ENCODE data around the gene PHF21B. TPM values are rescaled to one million over a fixed set of nuclear protein-coding genes. Genes with fewer than 3 reads are reported as not detected.
A peak's percentile ranks its signal among the peaks of the same experiment; 100 is the strongest.

Gene PHF21B
- total RNA-seq, 2 experiments from 2014 or later, result 0.68 TPM; not detected in 1

DNA sequence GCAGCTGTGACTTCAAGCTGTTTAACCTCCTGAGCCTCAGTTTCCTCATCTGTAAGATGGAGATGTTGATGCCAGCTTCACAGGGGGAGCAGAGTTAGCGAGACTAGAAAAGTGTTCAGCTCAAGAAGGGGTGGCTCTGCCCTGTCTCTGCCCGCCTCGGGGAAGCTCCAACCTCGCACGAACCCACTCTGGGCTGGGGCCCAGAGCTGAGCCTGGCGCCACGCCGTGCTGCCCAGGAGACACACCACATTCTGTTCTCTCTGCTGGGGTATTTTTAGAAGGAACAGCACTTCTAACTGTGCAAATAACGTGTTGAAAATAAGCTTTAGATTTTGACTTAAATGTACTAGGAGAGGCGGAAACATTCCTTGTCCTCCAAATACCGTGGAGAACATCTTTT is 74.1 kb downstream of the PHF21B start:
- H3K36me3 Mint-ChIP-seq (ENCODE audit: low read depth), result no peaks in the 10 kb centered on the region
- ATAC-seq (no peak), DNase-seq (no peak)
- CTCF ChIA-PET, result no interaction called here
- POLR2A ChIA-PET, result no interaction called here
- H3K27ac Mint-ChIP-seq, result no peak overlapping the region
- H3K4me1 Mint-ChIP-seq (ENCODE audit: low read depth), result no peaks in the 10 kb centered on the region
- H3K4me3 Mint-ChIP-seq, result no peak overlapping the region
- H3K27me3 Mint-ChIP-seq (ENCODE audit: low read depth), result no peaks in the 10 kb centered on the region
- H3K9me3 Mint-ChIP-seq (ENCODE audit: insufficient read depth), result no peaks in the 10 kb centered on the region

DNA sequence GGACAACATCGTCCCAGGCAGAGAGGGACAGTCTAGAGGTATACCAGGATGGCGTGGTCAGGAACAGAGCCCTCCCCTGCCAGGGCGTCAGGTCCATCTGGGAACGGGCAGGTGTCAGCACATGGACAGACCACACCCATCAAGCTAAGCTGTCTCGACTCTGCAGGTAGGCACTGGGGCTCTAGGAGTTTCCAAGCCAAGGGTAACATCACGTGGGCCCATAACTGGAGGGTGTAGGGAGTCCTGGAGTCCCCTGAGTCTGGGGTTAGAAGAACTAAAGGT is 75.4 kb downstream of the PHF21B start:
- CTCF ChIA-PET, result no interaction called here

DNA sequence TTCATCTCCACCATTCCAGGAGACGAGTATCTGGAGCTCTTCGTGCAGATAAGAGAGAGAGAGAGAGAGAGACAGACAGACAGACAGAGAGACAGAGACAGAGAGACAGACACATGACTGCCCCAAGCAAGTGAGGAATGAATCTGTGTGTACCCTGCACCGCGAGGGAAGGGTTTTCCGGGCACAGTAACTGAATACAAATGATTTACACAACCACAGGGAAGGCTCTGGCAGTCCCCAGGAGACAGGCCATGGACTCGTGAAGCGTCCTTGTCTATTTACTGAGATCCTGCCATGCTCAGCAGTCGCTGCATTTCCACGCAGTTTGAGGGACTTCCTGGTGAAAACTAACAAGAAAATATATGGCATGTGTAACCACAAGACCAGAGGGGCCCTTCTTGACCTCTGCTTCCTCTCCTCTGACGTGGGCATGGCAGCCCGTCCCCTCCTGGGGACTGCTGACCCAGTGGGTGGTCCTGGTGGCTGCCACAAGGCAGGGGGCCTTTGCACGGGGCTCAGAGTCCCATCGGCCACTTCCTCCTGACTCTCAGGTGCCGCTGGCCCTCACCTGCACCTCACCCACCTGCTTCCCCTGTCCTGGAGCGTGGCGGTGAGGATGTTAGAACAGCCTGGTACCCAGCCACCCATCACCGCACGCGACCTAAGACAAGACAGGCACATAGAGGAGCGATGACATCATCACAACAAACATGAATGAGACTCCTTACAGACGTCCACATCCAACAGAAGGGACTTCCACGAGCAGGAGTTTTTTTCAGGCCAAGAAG is 75.9 kb downstream of the PHF21B start:
- no peaks in the 10 kb centered on the region for H3K36me3 Mint-ChIP-seq (ENCODE audit: low read depth)

More for the DNA sequence above, 75.4 kb downstream of the PHF21B start:
- Mint-ChIP-seq H3K9me3 (ENCODE audit: insufficient read depth) (no peaks in the 10 kb centered on the region), H3K4me1 (ENCODE audit: low read depth) (no peaks in the 10 kb centered on the region), H3K27me3 (ENCODE audit: low read depth) (no peaks in the 10 kb centered on the region), H3K27ac (no peak overlapping the region), H3K4me3 (no peak overlapping the region), H3K36me3 (ENCODE audit: low read depth) (no peaks in the 10 kb centered on the region)
- no peak for DNase-seq
- ATAC-seq, result no peak
- POLR2A ChIA-PET, result no interaction called here

DNA sequence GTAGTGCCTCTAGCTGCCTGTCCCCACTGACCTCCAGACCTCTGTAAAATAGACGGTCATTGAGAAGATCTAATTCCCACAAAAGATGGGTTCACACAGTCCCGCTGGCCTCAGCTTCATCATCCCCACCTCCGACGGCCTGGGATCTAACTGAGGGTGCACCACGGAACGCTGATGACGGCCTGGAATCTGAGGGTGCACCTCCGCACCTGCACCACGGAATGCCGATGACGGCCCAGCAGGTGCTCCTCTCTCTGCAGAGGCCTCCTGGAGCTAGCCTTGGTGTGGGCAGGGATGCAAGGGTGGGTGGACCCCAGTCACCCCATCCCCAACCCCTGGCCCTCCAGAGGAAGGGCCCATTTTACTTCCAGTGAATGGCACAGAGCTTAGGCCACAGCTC is 77.3 kb downstream of the PHF21B start:
- Mint-ChIP-seq H3K4me1 (ENCODE audit: low read depth) (no peaks in the 10 kb centered on the region), H3K4me3 (no peak overlapping the region), H3K36me3 (ENCODE audit: low read depth) (no peaks in the 10 kb centered on the region), H3K27ac (no peak overlapping the region), H3K9me3 (ENCODE audit: insufficient read depth) (no peaks in the 10 kb centered on the region), H3K27me3 (ENCODE audit: low read depth) (no peaks in the 10 kb centered on the region)
- ChIA-PET POLR2A (no interaction called here), CTCF (no interaction called here)
- no peak for DNase-seq
- ATAC-seq, result no peak

More for the DNA sequence above, 75.9 kb downstream of the PHF21B start:
- no peak for ATAC-seq
- Mint-ChIP-seq H3K27ac (peak overlapping the region; percentile 0), H3K9me3 (ENCODE audit: insufficient read depth) (no peaks in the 10 kb centered on the region), H3K4me3 (no peak overlapping the region), H3K27me3 (ENCODE audit: low read depth) (no peaks in the 10 kb centered on the region), H3K4me1 (ENCODE audit: low read depth) (no peaks in the 10 kb centered on the region)
- CTCF ChIA-PET, result no interaction called here
- DNase-seq, result no peak
- POLR2A ChIA-PET, result no interaction called here

DNA sequence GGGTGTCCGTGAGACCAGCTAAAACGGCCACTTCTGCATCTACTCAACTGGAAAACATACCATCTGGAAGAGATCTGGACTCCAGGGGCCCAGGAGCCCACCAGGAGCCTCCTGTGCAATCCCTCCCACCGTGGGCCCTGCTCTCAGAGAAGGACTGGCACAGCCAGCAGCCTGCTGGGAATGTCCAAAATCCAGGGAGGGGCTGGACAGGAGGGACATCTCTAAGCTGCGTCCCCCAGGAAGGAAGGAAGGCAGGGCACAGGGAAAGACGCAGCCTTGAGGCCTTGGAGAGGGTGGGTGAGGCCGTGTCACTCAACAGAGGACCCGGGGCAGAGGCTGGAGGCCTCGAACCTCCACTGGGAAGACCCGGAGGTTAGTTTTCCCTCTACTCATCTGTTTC is 78.0 kb downstream of the PHF21B start:
- no peak overlapping the region for H3K4me3 Mint-ChIP-seq
- H3K9me3 Mint-ChIP-seq (ENCODE audit: insufficient read depth), result no peaks in the 10 kb centered on the region
- CTCF ChIA-PET, result no interaction called here
- no peaks in the 10 kb centered on the region for H3K36me3 Mint-ChIP-seq (ENCODE audit: low read depth)
- ATAC-seq (no peak), DNase-seq (no peak)
- no peaks in the 10 kb centered on the region for H3K27me3 Mint-ChIP-seq (ENCODE audit: low read depth)
- POLR2A ChIA-PET, result no interaction called here
- H3K4me1 Mint-ChIP-seq (ENCODE audit: low read depth), result no peaks in the 10 kb centered on the region
- no peak overlapping the region for H3K27ac Mint-ChIP-seq

DNA sequence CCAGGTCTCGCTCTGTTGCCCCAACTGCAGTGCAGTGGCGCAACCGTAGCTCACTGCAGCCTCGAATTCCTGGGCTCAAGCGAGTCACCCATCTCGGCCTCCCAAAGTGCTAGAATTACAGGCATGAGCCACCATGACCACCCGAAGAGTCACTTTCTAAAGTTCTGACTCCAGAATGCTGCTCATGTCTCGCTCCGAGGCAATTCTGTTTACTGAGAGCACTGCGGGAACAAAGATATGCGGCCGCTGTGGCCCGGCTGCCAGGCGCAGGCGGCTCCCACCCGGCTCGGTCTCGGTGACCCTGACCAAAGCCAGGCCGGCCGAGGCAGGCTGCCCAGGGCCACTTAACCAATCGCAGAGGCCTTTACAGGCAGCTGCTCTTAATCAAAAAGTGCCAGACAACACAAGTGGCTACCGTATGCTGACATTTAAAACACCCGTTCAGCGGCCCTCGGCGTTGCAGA is 78.7 kb downstream of the PHF21B start:
- no peak overlapping the region for H3K27ac Mint-ChIP-seq
- H3K36me3 Mint-ChIP-seq (ENCODE audit: low read depth), result no peaks in the 10 kb centered on the region
- ATAC-seq (no peak), DNase-seq (no peak)
- no peaks in the 10 kb centered on the region for H3K9me3 Mint-ChIP-seq (ENCODE audit: insufficient read depth)
- no peak overlapping the region for H3K4me3 Mint-ChIP-seq
- no peaks in the 10 kb centered on the region for H3K4me1 Mint-ChIP-seq (ENCODE audit: low read depth)
- ChIA-PET POLR2A (no interaction called here), CTCF (no interaction called here)
- no peaks in the 10 kb centered on the region for H3K27me3 Mint-ChIP-seq (ENCODE audit: low read depth)

DNA sequence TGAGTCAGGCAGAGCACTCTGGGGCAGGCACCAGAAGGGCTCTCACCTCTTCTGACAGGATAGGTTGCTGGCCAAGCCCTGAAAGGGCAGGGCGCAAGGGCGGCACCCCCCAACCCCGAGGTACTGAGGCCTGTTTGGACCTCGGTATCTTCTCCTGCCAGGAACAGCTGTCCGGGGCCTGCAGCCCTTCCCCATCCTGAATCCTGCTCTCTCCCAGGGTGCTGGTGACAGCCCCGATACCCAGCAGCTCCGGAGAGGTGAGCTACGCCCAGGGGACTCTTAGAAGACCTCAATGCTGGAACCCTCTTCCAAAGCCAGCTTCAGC is 79.1 kb downstream of the PHF21B start:
- no peak overlapping the region for H3K27ac Mint-ChIP-seq
- no peaks in the 10 kb centered on the region for H3K36me3 Mint-ChIP-seq (ENCODE audit: low read depth)
- no peaks in the 10 kb centered on the region for H3K27me3 Mint-ChIP-seq (ENCODE audit: low read depth)
- no peaks in the 10 kb centered on the region for H3K9me3 Mint-ChIP-seq (ENCODE audit: insufficient read depth)
- no peak overlapping the region for H3K4me3 Mint-ChIP-seq
- DNase-seq (no peak), ATAC-seq (no peak)
- H3K4me1 Mint-ChIP-seq (ENCODE audit: low read depth), result no peaks in the 10 kb centered on the region
- ChIA-PET POLR2A (no interaction called here), CTCF (no interaction called here)

DNA sequence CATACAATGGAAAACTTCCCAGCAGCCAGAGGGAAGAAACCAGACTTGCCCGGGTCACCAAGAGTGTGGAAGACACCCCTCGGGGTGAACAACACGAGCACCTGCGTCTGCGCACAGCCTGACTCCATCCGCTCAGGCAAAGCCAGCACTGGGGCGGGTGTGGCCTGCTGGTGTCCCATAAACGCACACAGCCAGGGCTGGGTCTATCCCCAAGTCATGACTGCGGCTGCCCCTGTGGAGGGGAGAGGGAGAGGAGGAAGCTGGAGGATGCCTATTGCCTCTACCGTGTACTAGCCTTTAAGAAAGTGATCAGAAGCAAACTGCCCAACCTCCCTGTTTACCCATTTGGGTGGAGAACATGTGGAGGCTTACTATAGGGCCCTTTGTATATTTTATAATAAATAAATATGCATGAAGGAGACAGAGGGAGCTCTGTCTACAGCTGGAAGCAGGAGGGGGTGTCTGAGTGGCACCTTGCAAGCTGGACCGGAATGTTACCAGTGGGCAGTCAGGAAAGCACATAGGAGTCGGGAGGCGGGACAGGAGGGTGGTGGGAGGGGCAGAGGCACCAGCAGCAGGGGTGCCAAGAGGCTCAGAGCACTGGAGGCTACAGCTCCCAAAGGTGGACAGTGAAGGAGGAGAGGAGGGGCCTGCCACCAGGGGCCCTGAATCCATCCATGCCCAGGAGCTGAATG is 79.6 kb downstream of the PHF21B start:
- H3K9me3 Mint-ChIP-seq (ENCODE audit: insufficient read depth), result no peaks in the 10 kb centered on the region
- no peaks in the 10 kb centered on the region for H3K4me1 Mint-ChIP-seq (ENCODE audit: low read depth)
- POLR2A ChIA-PET, result no interaction called here
- DNase-seq (no peak), ATAC-seq (no peak)
- no peaks in the 10 kb centered on the region for H3K27me3 Mint-ChIP-seq (ENCODE audit: low read depth)
- no peak overlapping the region for H3K27ac Mint-ChIP-seq
- CTCF ChIA-PET, result no interaction called here
- H3K4me3 Mint-ChIP-seq, result no peak overlapping the region
- no peaks in the 10 kb centered on the region for H3K36me3 Mint-ChIP-seq (ENCODE audit: low read depth)

DNA sequence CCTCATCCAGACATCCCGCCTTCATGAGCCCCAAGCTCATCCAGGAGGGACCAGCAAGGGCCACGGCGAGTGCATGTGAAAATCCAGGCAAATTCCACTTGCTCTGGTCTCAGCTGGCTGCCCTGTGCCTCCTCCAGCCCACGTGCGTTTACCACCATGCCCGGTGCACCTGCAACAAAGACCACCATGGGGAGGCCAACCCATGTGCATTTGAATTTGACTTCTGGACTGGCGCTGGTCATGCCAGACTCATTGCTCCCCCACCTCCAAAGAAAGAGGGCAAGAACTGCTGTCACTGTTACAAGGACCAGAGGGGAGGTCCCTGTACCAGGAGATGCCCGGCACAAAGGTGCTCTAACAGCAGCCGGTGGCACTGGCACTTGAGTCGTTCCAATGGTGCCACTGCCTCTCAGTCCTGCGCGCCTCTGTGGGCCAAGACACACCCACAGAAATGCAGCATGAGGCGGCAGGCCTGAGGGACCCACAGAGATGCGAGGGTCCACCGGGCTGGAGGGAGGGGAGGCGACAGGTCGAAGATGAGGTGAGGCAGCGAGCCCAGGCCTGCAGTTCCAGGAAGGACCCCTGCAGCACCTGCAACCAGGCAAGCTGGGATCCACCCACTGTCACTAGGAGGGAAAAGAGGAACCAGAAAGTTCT is 80.3 kb downstream of the PHF21B start:
- CTCF ChIA-PET, result no interaction called here
- H3K36me3 Mint-ChIP-seq (ENCODE audit: low read depth), result no peaks in the 10 kb centered on the region
- H3K27ac Mint-ChIP-seq, result no peak overlapping the region
- no peak overlapping the region for H3K4me3 Mint-ChIP-seq
- POLR2A ChIA-PET, result no interaction called here
- DNase-seq (no peak), ATAC-seq (no peak)
- H3K27me3 Mint-ChIP-seq (ENCODE audit: low read depth), result no peaks in the 10 kb centered on the region
- no peaks in the 10 kb centered on the region for H3K9me3 Mint-ChIP-seq (ENCODE audit: insufficient read depth)
- H3K4me1 Mint-ChIP-seq (ENCODE audit: low read depth), result no peaks in the 10 kb centered on the region

DNA sequence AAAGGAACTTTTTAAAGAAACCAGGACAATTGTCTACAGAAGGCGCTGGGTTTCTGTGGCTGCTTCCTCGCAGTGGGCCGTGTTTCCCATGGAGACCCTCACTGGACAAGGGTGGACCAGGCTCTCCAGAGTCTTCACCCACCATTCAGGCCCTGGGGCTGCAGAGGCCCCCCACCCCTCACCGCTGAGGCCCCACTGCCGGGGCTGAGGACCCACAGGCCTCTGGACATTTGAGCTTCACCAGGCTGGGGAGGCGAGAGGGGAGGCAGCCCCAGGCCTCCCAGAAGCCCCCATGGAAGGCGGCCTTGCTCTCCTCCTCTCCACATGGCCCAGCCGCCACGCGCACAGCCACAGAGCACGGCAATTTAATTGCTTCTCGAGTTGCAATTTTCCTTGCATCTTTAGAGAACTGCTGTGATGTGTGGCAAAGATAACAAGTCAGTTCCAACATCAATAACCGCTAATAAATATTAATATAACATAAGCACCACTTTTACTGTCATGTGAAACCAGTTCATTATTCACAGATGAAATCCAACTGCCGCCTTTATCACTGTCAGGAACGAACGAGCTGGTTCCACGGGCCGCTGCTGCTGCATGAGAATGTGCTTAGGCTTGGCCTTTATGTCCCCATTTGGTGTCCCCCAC is 81.0 kb downstream of the PHF21B start:
- Mint-ChIP-seq H3K27me3 (ENCODE audit: low read depth) (no peaks in the 10 kb centered on the region), H3K4me1 (ENCODE audit: low read depth) (no peaks in the 10 kb centered on the region), H3K27ac (no peak overlapping the region), H3K4me3 (no peak overlapping the region), H3K9me3 (ENCODE audit: insufficient read depth) (no peaks in the 10 kb centered on the region), H3K36me3 (ENCODE audit: low read depth) (no peaks in the 10 kb centered on the region)
- no peak for ATAC-seq
- POLR2A ChIA-PET, result no interaction called here
- CTCF ChIA-PET, result no interaction called here
- DNase-seq, result no peak

DNA sequence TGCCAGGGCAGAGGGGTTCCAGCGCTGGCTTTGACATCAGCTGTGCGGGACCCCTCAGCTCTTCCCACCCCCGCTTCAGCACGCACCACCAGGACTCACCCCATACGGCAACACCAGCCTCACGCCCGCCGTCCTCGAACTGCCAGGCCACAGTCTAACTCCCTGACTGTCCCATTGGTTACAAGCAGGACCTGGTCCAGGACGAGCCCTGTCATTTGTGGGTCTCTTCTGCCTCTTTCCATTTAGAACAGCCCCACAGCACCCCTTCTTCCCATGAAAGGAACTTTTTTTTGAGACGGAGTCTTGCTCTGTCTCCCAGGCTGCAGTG is 81.7 kb downstream of the PHF21B start:
- H3K27ac Mint-ChIP-seq, result no peak overlapping the region
- DNase-seq, result no peak
- no peaks in the 10 kb centered on the region for H3K27me3 Mint-ChIP-seq (ENCODE audit: low read depth)
- no peaks in the 10 kb centered on the region for H3K4me1 Mint-ChIP-seq (ENCODE audit: low read depth)
- CTCF ChIA-PET, result no interaction called here
- ATAC-seq, result no peak
- H3K9me3 Mint-ChIP-seq (ENCODE audit: insufficient read depth), result no peaks in the 10 kb centered on the region
- H3K36me3 Mint-ChIP-seq (ENCODE audit: low read depth), result no peaks in the 10 kb centered on the region
- POLR2A ChIA-PET, result no interaction called here
- no peak overlapping the region for H3K4me3 Mint-ChIP-seq

DNA sequence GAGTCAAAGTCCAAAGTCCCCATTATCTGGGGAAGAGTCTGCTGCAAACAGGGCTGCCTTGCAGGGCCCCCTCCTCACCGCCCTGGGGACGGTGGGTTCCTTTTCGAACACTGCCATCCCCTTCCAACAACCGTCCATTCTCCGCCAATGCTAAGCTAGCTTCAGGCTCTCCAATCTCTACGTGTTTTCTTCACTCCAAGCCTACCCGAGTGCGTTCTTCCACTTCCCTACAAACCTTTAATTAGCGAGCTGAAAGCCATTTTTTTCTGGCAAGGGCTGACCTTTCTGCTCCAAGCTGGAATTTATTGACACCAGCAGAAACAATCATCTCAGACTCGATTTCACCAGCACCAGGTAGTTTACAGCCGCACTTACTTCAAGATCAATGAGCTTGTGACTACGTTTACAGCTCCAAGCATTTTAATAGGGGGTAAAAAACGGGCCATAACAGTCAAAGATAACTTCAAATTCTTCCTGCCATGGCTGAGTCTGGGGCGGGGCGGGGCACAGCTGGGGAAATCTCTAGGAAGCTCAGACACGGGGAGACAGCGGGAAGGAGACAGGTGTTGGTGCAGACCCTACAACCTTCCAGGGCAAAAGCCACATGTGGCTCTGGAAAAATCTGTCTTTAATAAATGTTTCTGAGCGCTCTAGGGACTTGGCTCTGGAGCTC is 82.2 kb downstream of the PHF21B start:
- DNase-seq (no peak), ATAC-seq (no peak)
- H3K4me3 Mint-ChIP-seq, result no peak overlapping the region
- peaks cover 3% of the 10 kb centered on the region for H3K27me3 Mint-ChIP-seq (ENCODE audit: low read depth)
- no peaks in the 10 kb centered on the region for H3K4me1 Mint-ChIP-seq (ENCODE audit: low read depth)
- no peaks in the 10 kb centered on the region for H3K9me3 Mint-ChIP-seq (ENCODE audit: insufficient read depth)
- ChIA-PET CTCF (no interaction called here), POLR2A (no interaction called here)
- no peak overlapping the region for H3K27ac Mint-ChIP-seq
- no peaks in the 10 kb centered on the region for H3K36me3 Mint-ChIP-seq (ENCODE audit: low read depth)
